ENCODE data around the gene ZNF568.

- TF ChIP-seq CTCF (IDR thresholded peaks at IDR 0.05) (no peak), EP300 (IDR thresholded peaks at IDR 0.05) (no peak), POLR2AphosphoS5 (IDR thresholded peaks at IDR 0.05) (no peak)
Measured at GRCh38 chr19:36986131-36986530, 70.0 kb downstream of the ZNF568 start.
